Activated CD8-positive, alpha-beta memory T cell treated with anti-CD3 and anti-CD28 coated beads for 24 hours (primary cell): ENCODE measurements around the gene HPF1.
"Not testable (repeated sequence)": the region's sequence is repeated elsewhere in the genome, so short reads cannot be mapped to it uniquely, and the experiment has no call there.

ENCODE experiments used
- DNase-seq: peaks from one replicate; pipeline ENCODE4 v3.0.0-alpha.2; 2020

Gene HPF1

DNA sequence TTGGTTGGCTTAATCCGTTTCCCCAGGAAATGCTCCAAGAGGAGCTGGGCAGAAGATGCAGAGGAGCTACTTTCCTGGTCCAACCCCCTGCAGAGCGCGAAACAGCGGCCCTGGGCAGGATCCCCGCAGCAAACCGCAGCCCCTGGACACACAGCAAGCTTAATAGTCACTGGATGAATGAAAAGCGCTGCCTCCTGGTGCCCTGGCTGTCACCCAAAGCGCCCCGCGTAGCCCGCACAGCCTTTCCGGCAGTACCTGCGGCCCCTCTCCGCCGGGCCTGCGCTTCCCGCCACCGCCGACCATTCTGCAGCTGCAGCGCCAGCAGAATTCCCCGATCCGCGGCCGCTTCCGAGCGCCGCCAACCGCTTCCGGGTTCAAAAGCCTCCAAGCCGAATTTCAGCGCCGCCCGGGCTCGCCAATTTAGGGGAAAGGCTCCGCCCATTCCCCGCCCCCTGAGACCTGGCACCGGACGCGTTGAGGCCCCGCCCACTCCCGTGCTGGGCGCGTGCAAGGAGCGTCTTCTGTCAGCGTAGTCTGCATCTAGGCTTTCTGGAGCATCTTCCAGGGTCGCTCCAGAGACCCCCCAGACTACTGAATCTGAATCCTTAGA lies at the start of gene HPF1:
TSS of gene HPF1 (minus strand) at position 370 of the 610 bp plus-strand sequence. CDS start at position 303, 67 bp downstream.
- DNase-seq = peak; percentile 98

DNA sequence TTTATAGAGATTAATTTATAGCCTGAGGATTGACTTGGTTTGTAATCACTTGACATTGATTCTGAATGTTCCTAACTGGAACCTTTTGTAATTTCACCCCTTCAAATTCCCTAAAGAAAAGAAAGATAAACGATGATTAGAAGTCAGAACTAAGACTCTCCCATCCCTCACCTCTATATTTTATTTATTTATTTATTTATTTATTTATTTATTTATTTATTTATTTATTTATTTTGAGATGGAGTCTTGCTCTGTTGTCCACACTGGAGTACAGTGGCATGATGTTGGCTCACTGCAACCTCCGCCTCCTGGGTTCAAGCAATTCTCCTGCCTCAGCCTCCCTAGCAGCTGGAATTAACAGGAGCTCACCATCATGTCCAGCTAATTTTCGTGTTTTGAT lies 49.0 kb upstream of the HPF1 start:
- DNase-seq = not testable (repeated sequence)

DNA sequence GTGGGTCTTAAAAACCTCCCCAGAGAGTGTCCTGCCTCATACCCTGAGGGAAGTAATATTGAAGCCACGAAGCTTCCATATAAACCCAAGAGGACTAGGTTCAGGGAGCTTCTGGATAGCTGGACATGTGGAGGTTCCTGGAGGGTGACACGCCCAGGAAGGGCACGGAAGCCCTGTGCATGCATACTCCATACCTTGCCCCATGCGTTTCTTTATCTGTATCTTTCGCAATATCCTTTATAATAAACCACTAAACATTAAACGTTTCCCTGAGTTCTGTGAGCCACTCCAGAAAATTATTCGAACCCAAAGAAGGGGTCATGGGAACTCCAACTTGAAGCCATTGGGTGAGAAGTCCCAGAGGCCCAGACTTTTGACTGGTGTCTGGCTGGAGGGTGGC lies 45.7 kb upstream of the HPF1 start:
- DNase-seq = no peak

DNA sequence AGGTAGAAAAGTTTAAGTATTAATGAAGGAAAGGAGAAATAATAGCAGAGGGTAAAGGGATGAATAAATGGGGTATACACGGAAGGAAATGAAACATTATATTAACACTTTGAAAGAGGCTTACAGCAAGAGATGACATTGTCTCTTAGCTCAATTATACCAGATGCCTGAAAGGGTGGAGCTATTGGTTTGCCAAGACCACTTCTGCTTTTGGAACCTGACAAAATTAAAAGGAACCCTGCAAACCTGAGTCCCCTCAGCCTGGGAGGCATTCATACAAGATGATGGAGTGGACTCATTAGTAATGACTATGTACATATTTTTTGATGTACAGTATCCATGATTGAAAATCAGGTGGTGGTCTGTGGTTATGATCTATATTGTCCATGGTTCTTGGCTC lies 45.1 kb upstream of the HPF1 start:
- no peak for DNase-seq

DNA sequence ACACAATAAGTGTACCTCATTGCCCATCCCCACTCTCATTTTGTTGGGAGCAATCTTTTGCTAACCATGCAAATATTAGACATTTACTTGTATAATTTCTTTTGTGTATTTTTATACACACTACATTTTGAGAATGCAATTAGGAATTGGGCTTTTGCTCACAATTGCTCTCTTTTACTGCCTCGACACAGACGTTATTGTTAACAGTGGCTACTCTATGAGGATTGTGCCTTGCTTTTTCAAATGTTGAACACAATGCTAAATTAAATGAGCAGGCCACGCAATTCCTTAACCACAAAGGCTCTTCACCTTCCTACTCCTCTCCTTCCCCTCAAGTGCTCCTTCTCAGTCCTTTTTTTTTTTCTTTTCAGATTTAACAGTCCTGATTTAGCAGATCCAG lies 42.8 kb upstream of the HPF1 start:
- DNase-seq = no peak

DNA sequence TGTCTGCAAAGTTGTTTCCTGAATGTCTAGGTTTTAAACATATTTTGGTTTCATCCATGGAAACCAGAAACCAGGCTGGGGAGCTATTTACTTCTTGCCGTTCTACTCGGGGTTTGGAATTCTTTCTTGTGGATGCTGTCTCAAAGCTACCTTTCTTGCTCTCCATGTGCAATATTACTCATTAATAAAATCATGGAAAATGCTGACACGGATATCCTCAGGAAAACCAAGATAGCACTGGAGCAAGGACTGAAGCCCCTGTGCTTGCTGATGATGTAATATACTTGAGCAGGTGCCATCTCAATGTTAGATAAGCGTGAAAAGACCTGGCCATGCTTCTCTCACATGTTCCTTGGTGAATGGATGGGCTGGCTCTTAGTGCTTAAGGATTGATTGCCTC lies 41.5 kb upstream of the HPF1 start:
- DNase-seq = no peak

DNA sequence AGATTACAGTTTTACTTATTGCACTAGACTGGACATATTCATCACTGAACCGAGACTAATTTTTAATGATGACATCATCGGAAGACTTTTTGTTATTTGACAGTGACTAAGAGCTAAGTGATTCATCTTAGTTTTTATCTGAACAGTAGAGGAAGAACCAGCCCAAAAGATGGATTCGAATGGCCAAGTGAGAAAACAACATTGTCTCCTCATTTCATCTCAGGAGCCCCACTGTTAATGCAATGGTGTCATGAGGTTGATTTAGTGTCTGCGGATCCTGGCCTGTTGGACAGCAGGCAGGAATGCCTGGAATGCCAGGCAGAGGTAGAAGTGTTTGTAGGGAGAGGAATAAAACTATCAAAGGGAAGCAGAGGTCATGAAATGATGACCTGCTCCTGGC lies 37.8 kb upstream of the HPF1 start:
- DNase-seq = no peak

DNA sequence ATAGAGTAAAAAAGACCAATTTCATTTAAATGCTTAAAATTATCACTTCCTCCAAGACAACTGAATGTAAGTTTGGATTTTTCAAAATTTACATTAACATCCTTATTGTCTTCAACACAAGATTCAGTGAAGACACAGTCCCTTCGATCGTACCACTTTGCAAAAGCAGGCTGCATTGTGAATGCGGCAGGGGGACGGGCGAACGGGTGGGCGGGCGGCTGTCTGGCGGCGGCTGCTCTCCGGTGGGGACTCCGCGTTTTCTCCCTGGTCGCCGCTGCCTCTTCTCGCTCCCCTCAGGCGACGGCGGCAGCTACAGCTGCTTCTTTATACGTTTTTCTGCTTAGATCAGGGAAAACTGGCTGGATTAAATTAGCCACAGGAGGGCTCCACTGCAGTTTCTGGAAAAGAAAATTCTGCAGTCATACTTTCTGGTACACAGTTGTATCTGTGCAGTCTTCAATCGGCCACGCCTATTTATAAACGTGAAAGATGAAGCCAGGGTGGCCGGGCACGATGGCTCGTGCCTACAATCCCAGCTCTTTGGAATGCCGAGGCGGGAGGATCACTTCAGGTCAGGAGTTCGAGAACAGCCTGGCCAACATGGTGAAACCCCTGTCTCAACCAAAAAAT lies 33.9 kb upstream of the HPF1 start:
- DNase-seq = peak; percentile 58

DNA sequence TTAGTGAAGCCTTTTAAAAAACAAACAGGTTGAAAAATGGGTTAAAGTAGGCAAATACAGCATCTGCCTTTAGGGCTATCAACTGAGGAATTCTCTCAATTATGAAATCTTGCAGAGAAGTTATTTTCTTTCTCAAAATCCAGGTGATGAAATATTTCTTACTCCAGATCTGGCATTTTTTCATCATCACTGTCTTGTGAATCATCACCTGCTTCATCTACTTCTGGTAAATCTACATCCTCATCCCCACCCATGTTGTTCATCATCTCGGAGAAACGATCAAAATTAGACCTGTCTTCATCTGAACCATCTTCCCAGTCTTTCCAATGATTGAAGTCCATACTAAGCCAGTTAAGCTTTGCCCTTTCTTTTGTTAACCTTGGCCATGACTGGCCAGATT lies 33.3 kb upstream of the HPF1 start:
- no peak for DNase-seq

DNA sequence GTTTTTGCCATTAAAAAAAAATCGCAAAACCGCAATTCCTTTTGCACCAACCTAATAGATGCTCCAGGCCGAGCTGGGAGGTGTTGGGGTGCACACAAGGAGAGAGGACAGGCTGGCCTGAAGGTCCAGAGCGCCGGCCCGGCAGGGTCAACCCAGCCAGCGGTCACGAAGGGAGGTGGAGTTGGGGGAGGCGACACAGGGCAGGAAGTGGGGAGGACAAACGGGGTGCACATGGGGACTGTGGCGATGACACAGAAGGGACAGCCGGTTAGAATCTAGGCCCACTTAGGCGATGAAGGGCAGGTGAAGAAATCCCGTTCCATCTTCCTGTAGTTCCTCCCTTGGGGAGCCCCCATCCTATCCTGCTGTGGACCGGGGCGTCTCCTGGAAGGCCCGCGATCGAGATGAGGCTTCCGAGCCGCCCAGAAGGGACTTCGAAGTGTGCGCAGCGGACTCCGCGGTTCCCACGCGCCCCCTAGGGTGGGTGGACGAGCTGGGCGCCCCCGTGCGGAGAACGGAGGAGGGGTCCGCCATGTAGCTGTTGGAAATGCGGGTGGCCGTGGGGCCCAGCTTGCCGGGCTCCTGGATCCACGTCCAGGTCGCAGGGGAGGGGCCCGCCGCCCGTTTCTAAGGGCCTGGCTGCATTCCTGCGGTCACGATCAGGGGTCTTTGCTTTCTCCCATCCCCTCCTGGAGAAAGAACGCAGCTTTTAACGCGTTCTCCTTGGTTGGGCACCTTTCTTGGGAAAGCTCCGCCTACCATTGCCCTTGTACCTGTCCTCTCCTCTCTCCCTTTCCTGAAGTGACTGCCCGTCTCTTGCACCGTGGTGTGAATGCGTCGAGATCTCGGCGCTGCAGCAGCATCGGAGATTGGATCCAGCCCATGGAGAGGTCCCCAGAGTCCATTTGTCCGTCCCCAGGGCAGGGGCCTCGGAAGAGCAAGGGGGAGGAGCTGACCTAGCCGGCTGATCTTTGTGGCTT lies 17.0 kb upstream of the HPF1 start:
- DNase-seq = peak; percentile 75

DNA sequence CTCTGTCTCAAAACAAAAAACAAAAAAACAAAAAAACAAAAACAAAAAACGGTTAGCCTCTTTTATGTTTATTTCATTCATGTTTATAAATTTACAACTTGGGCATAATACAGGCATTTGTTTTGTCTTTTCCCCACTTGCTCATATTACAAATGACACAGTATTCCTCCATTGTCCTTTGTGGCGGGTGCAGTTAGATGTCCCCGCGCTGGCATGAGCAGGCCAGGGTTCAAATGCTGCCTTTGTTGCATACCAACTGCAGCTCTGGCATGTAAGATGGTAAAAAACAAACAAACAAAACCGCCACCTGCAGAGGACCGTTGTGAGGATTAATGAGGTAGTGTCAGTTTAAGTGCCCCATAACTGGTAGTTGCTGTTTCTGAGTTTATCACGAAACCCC lies 16.1 kb upstream of the HPF1 start:
- no peak for DNase-seq

DNA sequence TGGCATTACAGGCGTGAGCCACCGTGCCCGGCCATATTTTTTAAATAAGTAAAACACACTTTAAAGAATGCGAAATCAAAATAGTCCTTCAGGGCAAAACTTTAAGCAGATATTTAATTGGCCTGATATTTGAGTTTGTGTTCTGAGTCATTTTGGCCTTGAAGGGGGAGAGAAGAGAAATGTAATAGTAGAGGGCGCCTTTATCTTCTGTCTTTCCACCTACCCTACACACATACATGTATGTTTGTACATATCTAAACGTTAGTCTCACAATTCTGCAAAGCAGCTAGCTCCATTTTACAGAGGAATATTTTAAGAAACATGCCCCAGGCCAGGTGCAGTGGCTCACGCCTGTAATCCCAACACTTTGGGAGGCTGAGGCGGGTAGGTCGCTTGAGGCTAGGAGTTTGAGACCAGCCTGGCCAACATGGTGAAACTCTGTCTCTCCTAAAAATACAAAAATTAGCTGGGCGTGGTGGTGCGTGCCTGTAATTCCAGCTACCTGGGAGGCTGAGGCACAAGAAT lies 13.9 kb upstream of the HPF1 start:
- DNase-seq = not testable (repeated sequence)

DNA sequence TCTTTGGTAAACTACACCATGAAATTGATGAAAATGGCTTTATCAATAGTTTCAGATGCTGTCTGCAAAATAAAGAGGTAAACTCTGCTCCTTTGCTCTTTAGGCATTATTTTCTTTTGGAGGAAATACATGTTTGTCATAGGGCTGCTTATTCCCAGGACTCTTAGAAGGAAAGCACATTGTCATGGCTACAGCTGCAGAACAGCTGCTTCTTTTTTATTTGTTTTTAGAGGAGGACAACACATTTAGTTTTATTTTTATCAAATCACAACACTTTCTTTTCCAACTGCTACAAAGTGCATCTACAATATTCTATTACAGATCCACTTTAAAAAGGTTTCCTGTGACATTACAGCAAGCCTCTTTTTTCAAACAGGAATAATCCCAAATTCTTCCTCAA lies 12.7 kb upstream of the HPF1 start:
- DNase-seq = no peak

DNA sequence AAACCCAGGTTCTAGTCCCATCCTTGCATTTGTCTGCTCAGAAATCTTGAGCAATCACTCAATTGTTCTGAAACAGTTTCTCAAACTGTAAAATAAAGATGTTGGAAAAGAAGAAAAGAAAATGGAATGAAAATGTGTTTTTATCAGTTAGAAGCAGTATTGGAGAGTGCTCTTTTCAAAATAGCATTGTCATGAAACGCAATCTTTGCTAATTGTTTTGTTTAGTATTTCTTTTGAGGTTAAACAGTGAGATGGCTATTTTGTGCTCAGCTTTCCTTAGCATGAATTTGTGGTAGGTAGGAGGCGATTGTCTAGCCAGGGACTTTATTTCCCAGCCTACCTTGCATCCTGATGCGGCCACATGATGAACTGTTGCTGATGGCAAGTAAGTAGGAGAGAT lies 10.6 kb upstream of the HPF1 start:
- no peak for DNase-seq

DNA sequence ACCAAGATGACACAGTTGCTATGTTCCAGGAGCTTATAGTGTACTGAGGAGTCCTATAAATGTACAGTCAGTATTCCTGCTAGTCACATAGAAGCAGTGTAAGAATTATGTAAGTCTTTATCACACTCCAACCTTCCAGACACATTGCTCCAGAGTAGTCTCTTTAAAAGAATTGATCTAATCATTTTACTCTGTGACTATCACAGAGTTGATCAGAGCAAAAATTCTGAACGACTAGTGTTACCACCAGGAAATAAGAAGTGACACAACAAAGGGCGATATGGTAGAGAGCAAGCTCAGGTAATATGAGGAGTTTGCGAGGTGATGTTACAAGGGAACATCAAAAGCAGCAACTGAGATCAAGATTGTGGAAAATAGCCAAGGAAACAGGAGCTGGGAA lies 9.0 kb upstream of the HPF1 start:
- no peak for DNase-seq

DNA sequence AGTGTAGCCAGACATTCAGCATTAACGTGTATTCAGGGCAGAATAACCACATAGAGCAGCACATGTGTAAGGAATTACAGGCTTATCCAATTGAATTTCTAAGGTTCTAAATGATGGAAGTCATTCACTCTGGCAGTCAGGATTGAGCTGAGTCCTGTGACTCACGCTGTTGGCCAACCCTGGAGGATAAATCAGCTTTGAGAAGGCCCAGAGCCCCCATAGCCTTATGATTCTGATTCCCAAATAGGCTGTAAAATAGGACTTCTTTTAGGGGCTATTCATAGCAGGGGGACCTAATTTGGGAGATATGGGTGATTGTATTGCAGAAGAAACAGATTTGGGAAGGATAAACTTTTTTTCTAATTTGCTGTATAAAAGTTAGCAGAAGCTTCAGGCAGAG lies 8.1 kb upstream of the HPF1 start:
- no peak for DNase-seq

DNA sequence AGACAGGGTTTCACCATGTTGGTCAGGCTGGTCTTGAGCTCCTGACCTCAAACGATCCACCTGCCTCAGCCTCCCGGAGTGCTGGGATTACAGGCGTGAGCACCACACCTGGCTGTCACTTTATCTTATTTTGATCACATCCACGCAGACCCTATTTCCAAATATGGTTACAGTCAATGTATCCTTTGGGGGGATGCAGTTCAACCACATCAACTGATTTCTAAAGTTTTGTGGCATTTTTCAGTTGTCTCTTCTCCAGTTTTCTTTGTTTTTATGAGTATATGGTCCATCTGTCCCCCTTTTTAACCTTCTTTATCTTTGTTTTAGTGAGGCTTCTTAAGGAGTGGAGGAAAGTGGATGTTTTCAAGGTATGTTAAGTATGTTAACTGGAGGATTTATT lies 4.1 kb upstream of the HPF1 start:
- DNase-seq = no peak

DNA sequence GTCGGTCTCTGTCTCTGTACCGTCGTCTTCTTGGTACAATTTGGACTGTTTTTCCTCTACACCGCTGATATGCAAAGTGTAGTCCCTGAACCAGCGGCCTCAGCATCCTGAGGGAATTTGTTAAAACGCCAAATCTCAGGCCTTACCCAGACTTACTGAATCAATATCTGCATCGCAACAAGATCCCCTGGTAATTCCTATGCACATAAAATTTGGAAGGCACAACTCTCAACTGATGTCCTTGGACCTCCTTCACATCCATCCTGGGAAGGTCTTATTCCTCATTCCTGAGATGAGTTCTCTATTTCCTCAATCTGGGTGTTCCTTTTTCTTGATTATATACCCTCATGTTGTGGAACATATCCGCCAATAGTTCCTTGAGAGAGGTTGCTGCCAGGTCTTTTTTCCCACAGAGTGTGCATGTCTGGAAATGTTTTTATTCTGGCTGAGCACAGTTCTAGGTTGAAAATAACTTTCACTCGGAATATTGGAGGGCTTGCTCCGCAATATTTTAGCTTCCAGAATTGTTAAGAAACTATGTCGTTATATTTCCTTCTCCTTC lies 738 bp upstream of the HPF1 start:
- no peak for DNase-seq

DNA sequence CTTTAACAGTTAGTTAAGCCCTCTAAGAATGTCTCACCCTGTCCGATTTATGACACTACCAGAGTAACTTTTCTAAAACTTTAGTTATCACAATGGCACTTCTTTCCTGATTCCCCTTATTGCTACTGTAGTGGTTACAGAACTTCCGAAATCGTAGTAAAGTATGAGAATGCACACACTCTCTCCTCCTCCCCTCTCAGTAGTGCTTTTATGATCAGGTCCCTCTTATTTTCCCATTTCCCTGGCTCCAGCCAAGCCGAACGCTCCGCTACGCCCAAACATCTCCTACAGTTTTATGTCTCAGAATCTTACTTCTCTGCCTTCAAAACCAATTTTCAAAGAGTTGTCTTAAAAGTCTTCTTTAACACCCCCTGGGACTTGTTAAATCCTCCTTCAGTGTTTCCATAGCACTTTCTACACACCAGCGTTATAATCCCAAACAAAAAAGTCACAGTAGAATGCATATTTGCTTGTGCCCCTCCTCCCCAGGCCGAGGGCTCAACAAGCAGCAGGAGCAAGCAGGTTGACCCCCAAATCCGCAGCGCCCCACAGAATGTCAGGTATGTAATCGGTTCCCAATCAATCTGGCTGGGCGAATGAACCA lies 671 bp downstream of the HPF1 start:
- no peak for DNase-seq

DNA sequence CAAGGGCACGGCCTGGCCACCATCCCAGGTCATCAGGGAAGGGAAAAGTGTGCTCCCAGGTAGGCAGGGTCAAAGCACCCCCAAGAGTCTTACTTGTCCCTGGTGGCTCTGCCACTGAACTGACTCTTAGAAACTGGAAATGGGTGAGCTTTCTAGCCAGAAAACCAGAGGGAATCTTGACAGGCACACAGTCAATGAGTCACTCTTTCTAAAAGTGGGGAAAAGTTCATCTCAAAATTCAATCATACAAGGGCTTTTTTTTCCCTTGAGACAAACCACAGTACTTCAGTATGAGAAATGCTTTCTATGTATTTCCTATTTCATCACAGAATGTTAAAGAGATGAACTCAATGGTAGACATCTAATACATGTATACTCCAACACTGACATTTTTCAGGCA lies 12.5 kb downstream of the HPF1 start:
- no peak for DNase-seq

DNA sequence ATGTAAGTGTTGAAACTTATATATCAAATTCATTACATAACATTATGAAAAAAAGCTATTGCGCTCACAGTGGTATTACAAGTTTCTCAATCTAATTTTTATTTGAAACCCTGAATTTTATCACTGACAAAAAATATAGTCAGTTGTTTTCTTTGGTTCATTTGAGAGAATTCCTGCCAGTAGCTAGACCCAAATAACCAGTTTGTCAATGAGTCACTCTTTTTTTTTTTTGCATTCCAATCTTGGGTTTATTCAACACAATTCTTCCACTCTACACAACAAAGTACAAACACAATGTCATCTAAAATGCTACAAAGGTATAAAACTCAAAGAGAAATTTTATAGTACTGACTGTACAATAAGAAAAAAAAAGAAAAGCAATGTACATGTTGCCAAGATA lies 13.1 kb downstream of the HPF1 start:
- no peak for DNase-seq

DNA sequence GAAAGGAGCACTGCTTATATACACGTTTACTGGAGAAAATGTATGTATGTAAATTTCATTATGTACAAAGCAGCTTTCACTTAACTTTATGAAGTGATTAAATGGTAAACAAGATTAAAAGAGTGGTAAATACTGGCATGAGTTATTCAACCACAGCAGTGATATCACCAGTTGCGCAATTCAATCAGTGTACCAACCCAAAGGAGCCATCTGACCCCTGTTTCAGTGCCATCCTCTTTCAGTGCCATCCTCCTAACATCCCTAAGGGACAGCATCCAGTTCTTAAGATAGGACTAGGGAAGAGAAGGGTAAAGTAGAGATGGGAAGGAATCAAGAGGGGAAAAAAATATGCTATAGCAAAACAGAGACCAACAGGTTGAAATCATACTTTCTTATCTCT lies 16.2 kb downstream of the HPF1 start:
- DNase-seq = no peak

DNA sequence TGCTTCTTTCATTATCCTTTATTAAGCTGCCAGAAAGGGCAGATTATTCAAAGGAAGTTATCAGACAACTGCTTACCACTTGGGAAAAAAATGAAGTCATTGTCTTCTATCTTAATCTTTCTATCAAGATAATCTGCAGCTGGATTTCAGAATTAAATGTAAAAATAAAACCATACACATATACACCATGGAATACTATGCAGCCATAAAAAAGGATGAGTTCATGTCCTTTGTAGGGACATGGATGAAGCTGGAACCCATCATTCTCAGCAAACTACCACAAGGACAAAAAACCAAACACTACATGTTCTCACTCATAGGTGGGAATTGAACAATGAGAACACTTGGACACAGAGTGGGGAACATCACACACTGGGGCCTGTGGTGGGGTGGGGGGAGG lies 19.1 kb downstream of the HPF1 start:
- DNase-seq = not testable (repeated sequence)
